ENCODE measurements around the gene SH3BP2.

SH3BP2 gene

GRCh38 chr4:2839060-2839459 is 46.2 kb downstream of the SH3BP2 start:
- no peak overlapping the region for H3K27ac Mint-ChIP-seq
- no peaks in the 10 kb centered on the region for H3K27me3 Mint-ChIP-seq (ENCODE audit: low read depth, poor library complexity)
- peaks cover 20% of the 10 kb centered on the region for H3K36me3 Mint-ChIP-seq (ENCODE audit: low read depth)
- no peak for TF ChIP-seq CTCF (IDR thresholded peaks at IDR 0.05)
- peaks cover 28% of the 10 kb centered on the region for H3K9me3 Mint-ChIP-seq
- no peak for DNase-seq
- peaks cover 19% of the 10 kb centered on the region for H3K4me1 Mint-ChIP-seq
- no peak overlapping the region for H3K4me3 Mint-ChIP-seq

- H3K36me3 Mint-ChIP-seq (ENCODE audit: low read depth): peaks cover 32% of the 10 kb centered on the region
- no peaks in the 10 kb centered on the region for H3K27me3 Mint-ChIP-seq (ENCODE audit: low read depth, poor library complexity)
- peak overlapping the region; percentile 87 for H3K4me3 Mint-ChIP-seq
- peak overlapping the region; percentile 60 for H3K27ac Mint-ChIP-seq
- peaks cover 28% of the 10 kb centered on the region for H3K9me3 Mint-ChIP-seq
- TF ChIP-seq CTCF (IDR thresholded peaks at IDR 0.05): no peak
- peaks cover 38% of the 10 kb centered on the region for H3K4me1 Mint-ChIP-seq
- no peak for DNase-seq
These were observed 49.9 kb downstream of the SH3BP2 start for GRCh38 chr4:2842687-2843262.

GRCh38 chr4:2843263-2843940 is 50.5 kb downstream of the SH3BP2 start, which contains the start of gene ADD1:
ADD1 (plus strand) TSS chr4:2843844; CDS start chr4:2875916, 32,072 bp downstream.
- H3K27me3 Mint-ChIP-seq (ENCODE audit: low read depth, poor library complexity): no peaks in the 10 kb centered on the region
- H3K9me3 Mint-ChIP-seq: peaks cover 28% of the 10 kb centered on the region
- DNase-seq: peak; percentile 95
- TF ChIP-seq CTCF (IDR thresholded peaks at IDR 0.05): no peak
- H3K36me3 Mint-ChIP-seq (ENCODE audit: low read depth): peaks cover 32% of the 10 kb centered on the region
- H3K4me3 Mint-ChIP-seq: peak within 1 kb of the TSS; percentile 96
- peak within 1 kb of the TSS; percentile 96 for H3K27ac Mint-ChIP-seq
- H3K4me1 Mint-ChIP-seq: peaks cover 38% of the 10 kb centered on the region

GRCh38 chr4:2843941-2844584 is 51.2 kb downstream of the SH3BP2 start:
- peak overlapping the region; percentile 96 for H3K4me3 Mint-ChIP-seq
- peak overlapping the region; percentile 96 for H3K27ac Mint-ChIP-seq
- H3K27me3 Mint-ChIP-seq (ENCODE audit: low read depth, poor library complexity): no peaks in the 10 kb centered on the region
- peaks cover 37% of the 10 kb centered on the region for H3K4me1 Mint-ChIP-seq
- peaks cover 32% of the 10 kb centered on the region for H3K36me3 Mint-ChIP-seq (ENCODE audit: low read depth)
- peaks cover 24% of the 10 kb centered on the region for H3K9me3 Mint-ChIP-seq
- DNase-seq: peak; percentile 69
- TF ChIP-seq CTCF (IDR thresholded peaks at IDR 0.05): no peak

- Mint-ChIP-seq H3K36me3 (ENCODE audit: low read depth) (peaks cover 20% of the 10 kb centered on the region), H3K4me3 (peak overlapping the region; percentile 96), H3K27me3 (ENCODE audit: low read depth, poor library complexity) (no peaks in the 10 kb centered on the region), H3K9me3 (peaks cover 4% of the 10 kb centered on the region), H3K4me1 (peaks cover 52% of the 10 kb centered on the region), H3K27ac (no peak overlapping the region)
- no peak for TF ChIP-seq CTCF (IDR thresholded peaks at IDR 0.05)
- DNase-seq: no peak
These were observed 53.3 kb downstream of the SH3BP2 start for GRCh38 chr4:2846172-2846571.
